NCI-H748 treated with DMSO at 0.1 percent for 48 hours (cell line): Measurements from ENCODE around the gene RALGPS1.

ENCODE experiments used
- DNase-seq: peaks from one replicate; lab custom pipeline; 2025; lab: John Stamatoyannopoulos, UW

RALGPS1 gene

GRCh38 chr9:126956917-126957686 is 42.5 kb downstream of the RALGPS1 start:
- DNase-seq = no peak

- no peak for DNase-seq
Observed at GRCh38 chr9:126957687-126958053, 43.1 kb downstream of the RALGPS1 start.

GRCh38 chr9:126959336-126959735 is 44.8 kb downstream of the RALGPS1 start:
- no peak for DNase-seq

GRCh38 chr9:126959917-126960316 is 45.3 kb downstream of the RALGPS1 start:
- no peak for DNase-seq

GRCh38 chr9:126962336-126962735 is 47.8 kb downstream of the RALGPS1 start:
- DNase-seq = no peak

- DNase-seq = no peak
Observed at GRCh38 chr9:126965077-126965476, 50.5 kb downstream of the RALGPS1 start.

- no peak for DNase-seq
Observed at GRCh38 chr9:126965541-126966428, 51.2 kb downstream of the RALGPS1 start.

GRCh38 chr9:126971261-126971660 is 56.7 kb downstream of the RALGPS1 start:
- DNase-seq = no peak

- no peak for DNase-seq
Observed at GRCh38 chr9:126973651-126974529, 59.3 kb downstream of the RALGPS1 start.

- DNase-seq = no peak
Observed at GRCh38 chr9:126974594-126974993, 60.0 kb downstream of the RALGPS1 start.

GRCh38 chr9:126975327-126976220 is 61.0 kb downstream of the RALGPS1 start:
- DNase-seq = no peak

- DNase-seq = no peak
Observed at GRCh38 chr9:126979461-126979860, 64.9 kb downstream of the RALGPS1 start.

GRCh38 chr9:126980231-126980630 is 65.6 kb downstream of the RALGPS1 start:
- DNase-seq = no peak

GRCh38 chr9:126981218-126981617 is 66.6 kb downstream of the RALGPS1 start:
- DNase-seq = no peak

GRCh38 chr9:126982215-126983002 is 67.8 kb downstream of the RALGPS1 start:
- no peak for DNase-seq

GRCh38 chr9:126983767-126984166 is 69.2 kb downstream of the RALGPS1 start:
- DNase-seq = no peak

- DNase-seq = no peak
Observed at GRCh38 chr9:126984969-126985368, 70.4 kb downstream of the RALGPS1 start.

- DNase-seq = peak; percentile 3
Observed at GRCh38 chr9:126985870-126986498, 71.4 kb downstream of the RALGPS1 start.

GRCh38 chr9:126986506-126986951 is 71.9 kb downstream of the RALGPS1 start:
- no peak for DNase-seq

- no peak for DNase-seq
Observed at GRCh38 chr9:126988857-126989256, 74.3 kb downstream of the RALGPS1 start.
